Measurements from ENCODE around the gene TARBP2. TPM values are rescaled to one million over a fixed set of nuclear protein-coding genes. Genes with fewer than 3 reads are reported as not detected.

TARBP2 gene
- total RNA-seq, 4 donors from 2014 or later: 25.9 to 34.1 (median 31.0) TPM

DNA sequence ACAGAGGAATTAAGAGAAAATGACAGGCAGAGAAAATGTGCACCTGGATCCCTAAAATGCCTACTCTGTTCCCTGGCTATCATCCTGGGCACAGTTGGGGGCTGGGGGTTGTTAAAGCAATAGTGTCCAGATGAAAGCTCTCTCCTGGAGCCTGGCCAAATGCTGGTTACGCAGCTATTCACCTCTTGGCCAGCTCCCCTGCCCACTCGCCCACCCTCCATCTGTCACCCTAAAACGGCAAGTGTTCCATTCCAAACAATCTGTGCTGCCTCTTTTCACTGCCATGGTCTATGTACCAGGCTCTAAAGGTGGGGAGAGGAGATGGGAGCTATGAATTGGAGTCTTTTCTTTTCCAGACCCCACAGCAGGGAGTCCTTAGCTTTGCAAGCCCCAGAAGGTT, 30.9 kb downstream of the TARBP2 start:
- intact Hi-C loops (cut with DNase I; ENCODE audit: low total_unique reads): no loop called here
- 60 to 67% methylated on average over 3 of the region's 3 CpGs for WGBS, 2 donors
- no peak overlapping the region for H3K4me3 ChIP-seq (ENCODE audit: low read depth, poor library complexity, severe bottlenecking)
- TF ChIP-seq, protein P1, sequence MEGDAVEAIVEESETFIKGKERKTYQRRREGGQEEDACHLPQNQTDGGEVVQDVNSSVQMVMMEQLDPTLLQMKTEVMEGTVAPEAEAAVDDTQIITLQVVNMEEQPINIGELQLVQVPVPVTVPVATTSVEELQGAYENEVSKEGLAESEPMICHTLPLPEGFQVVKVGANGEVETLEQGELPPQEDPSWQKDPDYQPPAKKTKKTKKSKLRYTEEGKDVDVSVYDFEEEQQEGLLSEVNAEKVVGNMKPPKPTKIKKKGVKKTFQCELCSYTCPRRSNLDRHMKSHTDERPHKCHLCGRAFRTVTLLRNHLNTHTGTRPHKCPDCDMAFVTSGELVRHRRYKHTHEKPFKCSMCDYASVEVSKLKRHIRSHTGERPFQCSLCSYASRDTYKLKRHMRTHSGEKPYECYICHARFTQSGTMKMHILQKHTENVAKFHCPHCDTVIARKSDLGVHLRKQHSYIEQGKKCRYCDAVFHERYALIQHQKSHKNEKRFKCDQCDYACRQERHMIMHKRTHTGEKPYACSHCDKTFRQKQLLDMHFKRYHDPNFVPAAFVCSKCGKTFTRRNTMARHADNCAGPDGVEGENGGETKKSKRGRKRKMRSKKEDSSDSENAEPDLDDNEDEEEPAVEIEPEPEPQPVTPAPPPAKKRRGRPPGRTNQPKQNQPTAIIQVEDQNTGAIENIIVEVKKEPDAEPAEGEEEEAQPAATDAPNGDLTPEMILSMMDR (IDR thresholded peaks at IDR 0.05): no peak
- TF ChIP-seq POLR2A (IDR thresholded peaks at IDR 0.05): no peak
- no peak for DNase-seq (ENCODE audit: low spot score in 2 of 2)

DNA sequence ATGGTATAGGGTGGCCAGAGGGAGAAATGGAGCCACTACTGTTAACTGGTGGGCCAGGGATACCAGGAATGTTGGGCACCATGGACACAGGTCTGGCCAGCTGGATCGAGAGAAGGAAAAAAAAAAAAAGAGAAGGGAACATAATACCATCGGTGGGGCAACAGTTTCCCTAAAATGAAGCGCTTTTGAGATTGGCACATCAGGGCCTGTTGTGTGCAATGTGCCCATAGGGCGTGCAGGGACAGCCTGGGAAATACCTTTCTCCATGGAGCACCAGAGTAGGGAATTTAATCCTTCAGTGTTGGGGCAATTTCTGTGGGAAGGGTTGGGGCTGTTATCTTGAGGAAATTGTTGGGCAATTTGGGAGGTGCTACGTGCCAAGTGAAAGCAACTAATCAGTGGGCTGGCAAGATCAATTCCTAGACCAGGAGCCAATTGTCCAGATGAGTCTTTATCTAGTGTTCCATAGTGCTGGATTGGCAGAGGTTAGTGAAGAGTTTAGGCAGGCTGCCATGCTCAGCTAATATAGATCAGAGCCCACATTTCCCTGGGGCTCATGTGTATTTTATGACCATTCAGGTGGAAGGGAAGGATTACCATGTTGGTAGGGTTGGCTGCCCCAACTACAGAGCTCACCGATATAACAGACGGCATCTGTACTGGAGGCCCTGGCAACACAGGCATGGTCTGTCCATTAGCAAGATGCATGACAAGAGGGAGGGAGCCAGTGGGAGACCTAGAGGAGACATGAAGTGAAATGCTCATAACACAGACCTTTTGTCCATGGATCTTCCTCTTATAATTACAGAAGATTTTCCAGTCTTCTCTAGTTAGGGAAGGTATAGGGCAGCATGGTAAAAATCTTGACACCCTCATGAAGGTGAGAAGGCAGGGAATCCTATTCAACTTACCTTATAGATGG, 31.7 kb downstream of the TARBP2 start:
- WGBS, 2 donors: 91% methylated on average over 7 of the region's 7 CpGs

DNA sequence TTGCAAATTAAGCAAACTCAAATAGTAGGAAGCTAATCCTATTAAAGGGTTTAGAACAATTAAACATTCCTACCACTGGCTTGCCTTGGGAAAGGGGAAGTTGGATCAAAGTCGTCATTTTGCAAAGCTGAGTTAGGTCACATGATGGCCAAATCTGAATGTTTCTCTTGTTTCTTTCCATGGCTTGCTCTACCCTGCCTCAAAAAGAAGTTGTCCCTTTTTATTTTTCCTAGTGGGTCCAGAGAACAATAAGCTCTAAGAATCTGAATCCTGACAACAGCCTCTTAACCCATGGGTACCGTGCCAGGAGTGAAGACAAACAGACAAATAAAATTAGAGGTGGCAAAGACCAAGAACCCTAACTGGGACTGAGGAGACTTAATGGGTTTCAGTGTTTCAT, 32.4 kb downstream of the TARBP2 start:
- 59 to 64% methylated on average over 2 of the region's 2 CpGs for WGBS, 2 donors
- intact Hi-C loops (cut with DNase I; ENCODE audit: low total_unique reads): no loop called here
- no peak overlapping the region for H3K4me3 ChIP-seq (ENCODE audit: low read depth, poor library complexity, severe bottlenecking)
- no peak for TF ChIP-seq POLR2A (IDR thresholded peaks at IDR 0.05)
- TF ChIP-seq, protein P1 (IDR thresholded peaks at IDR 0.05): no peak
- peak in 1 of 2 donors; percentile 25 for DNase-seq (ENCODE audit: low spot score in 2 of 2)

More for the DNA sequence above, 31.7 kb downstream of the TARBP2 start:
- no peak for DNase-seq (ENCODE audit: low spot score in 2 of 2)
- no peak overlapping the region for H3K4me3 ChIP-seq (ENCODE audit: low read depth, poor library complexity, severe bottlenecking)
- intact Hi-C loops (cut with DNase I; ENCODE audit: low total_unique reads): no loop called here
- TF ChIP-seq, protein P1 (IDR thresholded peaks at IDR 0.05): no peak

DNA sequence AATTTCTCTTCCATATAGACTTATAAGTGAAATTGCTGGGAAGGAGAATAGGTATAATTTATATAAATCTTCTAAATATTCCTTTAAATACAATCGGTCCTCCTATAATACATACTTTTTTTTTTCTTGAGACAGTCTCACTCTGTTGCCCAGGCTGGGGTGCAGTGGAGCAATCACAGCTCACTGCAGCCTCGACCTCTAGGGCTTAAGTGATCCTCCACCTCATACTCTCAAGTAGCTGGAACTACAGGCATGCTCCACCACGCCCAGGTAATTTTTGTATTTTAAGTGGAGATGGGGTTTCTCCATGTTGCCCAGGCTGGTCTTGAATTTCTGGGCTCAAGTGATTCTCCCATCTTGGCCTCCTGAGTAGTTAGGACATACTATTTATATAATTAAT, 35.9 kb downstream of the TARBP2 start:
- WGBS, 2 donors: 87 to 93% methylated on average over 3 of the region's 3 CpGs
- no peak overlapping the region for H3K4me3 ChIP-seq (ENCODE audit: low read depth, poor library complexity, severe bottlenecking)
- intact Hi-C loops (cut with DNase I; ENCODE audit: low total_unique reads): no loop called here
- DNase-seq (ENCODE audit: low spot score in 2 of 2): no peak
- TF ChIP-seq POLR2A (IDR thresholded peaks at IDR 0.05): no peak
- TF ChIP-seq, protein P1 (IDR thresholded peaks at IDR 0.05): no peak

DNA sequence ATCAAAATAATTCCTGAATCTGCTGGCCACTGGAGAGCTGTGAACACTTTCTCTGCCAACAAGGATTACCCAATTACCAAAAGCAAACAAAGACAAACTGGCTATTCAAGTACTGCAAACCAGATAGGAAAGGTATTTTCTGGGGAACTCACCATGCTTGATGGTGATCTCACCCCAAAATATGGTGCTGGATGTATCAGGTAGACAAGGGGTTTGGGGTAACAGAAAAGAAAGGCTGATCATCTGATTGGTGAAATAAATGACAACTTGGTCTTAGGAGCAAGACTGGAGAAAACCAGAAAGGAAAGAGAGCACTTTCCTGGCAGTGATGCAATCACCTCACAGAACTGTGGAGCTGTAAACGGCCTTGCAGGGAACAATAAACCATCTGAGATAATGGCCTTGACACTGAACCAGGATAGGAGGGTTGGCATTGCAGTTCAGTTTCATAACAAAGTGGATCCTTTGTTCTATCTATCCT, 37.2 kb downstream of the TARBP2 start:
- intact Hi-C loops (cut with DNase I; ENCODE audit: low total_unique reads): no loop called here
- H3K4me3 ChIP-seq (ENCODE audit: low read depth, poor library complexity, severe bottlenecking): no peak overlapping the region
- WGBS, 2 donors: 8 to 33% methylated on average over 1 of the region's 1 CpG
- TF ChIP-seq, protein P1 (IDR thresholded peaks at IDR 0.05): peak in 1 of 3 donors; percentile 17
- no peak for TF ChIP-seq POLR2A (IDR thresholded peaks at IDR 0.05)
- DNase-seq (ENCODE audit: low spot score in 2 of 2): peak in 1 of 2 donors; percentile 22

All from lower leg skin (tissue), 4 donors.